ENCODE measurements around the gene LRIT2.

LRIT2 gene

DNA sequence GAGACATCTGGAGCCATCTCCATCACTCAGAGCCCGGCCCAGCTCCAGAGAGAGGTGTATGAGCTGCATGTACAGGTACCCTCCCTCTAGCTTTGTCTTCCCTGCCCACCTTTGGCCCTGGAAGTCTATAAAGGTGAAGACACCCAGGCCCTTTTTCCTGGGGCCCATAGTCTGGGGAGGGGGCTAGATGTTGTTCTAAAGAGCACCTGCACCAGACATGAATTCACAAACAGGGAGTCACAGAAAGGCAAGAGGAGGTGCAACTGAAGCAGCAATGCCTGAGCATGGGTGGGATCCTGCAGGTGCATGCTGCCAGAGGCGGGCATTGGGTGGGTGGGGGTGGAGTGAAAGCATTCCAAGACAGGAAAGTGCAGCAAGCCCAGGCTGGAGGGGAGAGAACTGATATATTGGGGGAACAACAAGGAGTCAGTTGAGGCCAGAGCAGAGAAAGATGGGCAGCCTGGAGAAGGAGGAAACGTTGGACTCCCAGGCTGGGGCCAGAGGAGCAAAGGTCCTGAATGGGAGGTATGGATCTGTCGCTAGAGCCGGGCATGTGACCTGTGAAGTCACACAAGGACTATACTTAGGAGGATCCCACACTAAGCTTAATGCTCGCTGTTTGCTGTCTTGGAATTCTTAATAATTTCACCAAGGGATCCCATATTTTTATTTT, 19.4 kb downstream of the LRIT2 start:
- no peak for DNase-seq (ENCODE audit: low read depth in 2 of 2)

DNA sequence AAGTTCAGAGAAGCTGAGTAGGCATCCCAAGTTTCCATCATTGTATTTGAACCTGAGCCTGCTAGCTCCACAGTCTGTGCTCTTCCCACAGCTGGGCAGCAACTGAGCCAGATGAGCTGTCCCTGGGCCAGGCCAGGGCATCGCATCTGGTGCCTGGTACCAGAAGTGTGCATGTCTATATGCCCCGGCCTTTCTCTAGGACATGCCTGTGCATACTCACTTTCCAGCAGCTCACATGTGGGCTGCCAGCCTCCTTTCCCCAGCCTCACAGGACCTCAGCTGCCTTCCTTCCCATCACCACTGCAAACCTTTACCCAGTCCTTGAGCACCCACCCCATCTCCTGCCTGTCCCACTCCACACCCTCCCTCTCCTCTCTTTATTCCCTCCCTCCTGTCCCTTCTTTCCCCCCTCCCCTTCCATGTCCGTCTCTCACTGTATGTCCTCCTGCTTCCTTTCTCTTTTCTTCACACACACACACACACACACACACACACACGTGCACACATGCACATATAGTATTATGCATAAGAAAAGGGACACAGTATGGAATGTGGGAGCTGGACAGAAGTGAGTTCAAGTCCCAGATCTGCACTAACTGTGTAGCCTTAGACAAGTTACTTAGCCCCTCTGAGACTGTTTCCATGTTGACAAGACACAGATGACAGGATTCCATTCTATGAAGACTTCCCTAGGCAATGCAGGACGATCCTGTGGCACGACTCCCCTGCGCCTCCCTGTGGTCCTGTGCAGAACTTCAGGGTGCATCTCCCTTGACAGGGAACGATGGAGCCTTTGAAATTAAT, 20.1 kb downstream of the LRIT2 start:
- peak; percentile 42 to 58 for DNase-seq (ENCODE audit: low read depth in 2 of 2)

GRCh38 chr10:84204610-84205009, 20.7 kb downstream of the LRIT2 start:
- DNase-seq (ENCODE audit: low read depth in 2 of 2), result no peak

- no peak for DNase-seq (ENCODE audit: low read depth in 2 of 2)
Measured at GRCh38 chr10:84204122-84204521, 21.2 kb downstream of the LRIT2 start.

- no peak for DNase-seq (ENCODE audit: low read depth in 2 of 2)
Measured at GRCh38 chr10:84202349-84202748, 23.0 kb downstream of the LRIT2 start.

GRCh38 chr10:84201682-84202081, 23.7 kb downstream of the LRIT2 start:
- DNase-seq (ENCODE audit: low read depth in 2 of 2), result no peak

- no peak for DNase-seq (ENCODE audit: low read depth in 2 of 2)
Measured at GRCh38 chr10:84201244-84201606, 24.1 kb downstream of the LRIT2 start.

DNA sequence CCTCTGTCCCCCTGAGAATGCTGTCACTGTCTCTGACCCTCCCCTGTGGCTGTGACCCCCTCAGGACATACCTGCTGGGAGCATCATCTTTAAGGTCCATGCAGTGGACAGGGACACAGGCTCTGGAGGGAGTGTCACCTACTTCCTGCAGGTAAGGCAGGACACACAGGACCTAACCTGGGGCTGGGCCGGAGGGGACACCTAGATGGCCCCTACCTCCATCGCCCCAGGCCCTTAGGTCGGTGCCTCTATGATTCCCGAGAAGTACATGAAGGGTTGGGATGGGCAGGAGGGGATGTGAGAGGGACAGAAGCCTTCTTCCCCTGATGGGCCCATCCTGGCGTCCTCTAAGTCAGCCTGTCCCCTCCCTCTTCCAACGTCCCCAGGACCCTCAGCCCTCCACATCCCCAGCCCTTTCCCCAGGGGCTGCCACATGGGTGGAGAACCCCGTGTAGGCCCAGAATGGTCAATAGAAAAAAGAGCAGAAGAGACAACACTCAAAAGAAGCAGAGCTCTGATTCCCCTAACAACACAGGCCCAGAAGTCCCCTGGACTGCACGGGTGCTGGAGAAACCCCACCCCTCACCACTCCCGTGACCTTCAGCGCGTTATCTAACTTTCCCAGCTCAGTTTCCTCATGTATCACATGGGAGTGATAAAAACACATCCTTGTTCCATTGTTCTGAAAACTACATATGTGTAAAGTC, 24.7 kb downstream of the LRIT2 start:
- no peak for DNase-seq (ENCODE audit: low read depth in 2 of 2)

GRCh38 chr10:84198206-84198915, 27.0 kb downstream of the LRIT2 start:
- no peak for DNase-seq (ENCODE audit: low read depth in 2 of 2)

GRCh38 chr10:84197643-84198042, 27.7 kb downstream of the LRIT2 start:
- DNase-seq (ENCODE audit: low read depth in 2 of 2), result no peak

- DNase-seq (ENCODE audit: low read depth in 2 of 2), result no peak
Measured at GRCh38 chr10:84196941-84197340, 28.4 kb downstream of the LRIT2 start.

DNA sequence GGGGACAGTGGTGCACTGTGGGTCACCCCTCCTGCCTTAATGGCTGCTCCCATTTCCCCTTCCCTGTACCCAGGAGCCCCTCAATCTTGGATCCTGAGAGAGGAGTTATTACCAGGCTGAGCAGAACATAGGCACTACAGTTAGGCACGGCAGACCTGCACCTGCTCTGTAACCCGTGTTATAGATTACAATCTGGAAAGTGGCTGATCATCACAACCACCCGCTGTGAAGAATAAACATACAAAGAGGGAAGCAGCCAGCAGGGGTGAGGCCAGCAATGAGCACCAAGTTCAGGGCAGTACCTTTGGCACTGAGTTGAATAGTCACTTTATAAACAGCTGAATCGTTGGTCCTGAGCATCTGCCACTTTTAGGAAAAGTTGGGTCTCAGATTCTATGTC, 29.3 kb downstream of the LRIT2 start:
- DNase-seq (ENCODE audit: low read depth in 2 of 2), result no peak

- DNase-seq (ENCODE audit: low read depth in 2 of 2), result no peak
Measured at GRCh38 chr10:84195044-84195830, 30.1 kb downstream of the LRIT2 start.

GRCh38 chr10:84194424-84195043, 30.8 kb downstream of the LRIT2 start, which contains the start of gene CDHR1:
TSS of gene CDHR1 (plus strand) at chr10:84194537. CDS start at chr10:84194761, 224 bp downstream.
- peak in 1 of 2 donors; percentile 14 for DNase-seq (ENCODE audit: low read depth in 2 of 2)

GRCh38 chr10:84193846-84194423, 31.4 kb downstream of the LRIT2 start:
- no peak for DNase-seq (ENCODE audit: low read depth in 2 of 2)

DNA sequence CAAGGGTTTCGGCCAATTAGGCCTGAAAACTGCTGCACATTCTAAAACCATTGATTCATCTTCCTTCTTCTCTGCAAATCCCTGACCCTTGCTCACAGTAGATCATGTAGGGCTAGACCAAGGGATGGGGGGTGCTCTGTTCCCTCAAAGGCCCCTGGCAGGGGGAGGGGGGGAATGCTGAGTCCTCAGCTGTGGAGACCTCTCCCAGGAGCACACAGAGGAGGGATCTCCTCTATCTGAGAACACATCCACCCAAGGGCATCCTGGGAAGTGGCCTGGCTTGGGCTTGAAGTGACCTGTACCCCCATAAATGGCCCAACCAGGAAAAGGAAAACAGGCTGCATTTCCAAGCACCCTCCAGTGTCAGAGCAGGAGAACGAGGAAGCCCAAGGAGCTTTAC, 32.0 kb downstream of the LRIT2 start:
- DNase-seq (ENCODE audit: low read depth in 2 of 2), result no peak

GRCh38 chr10:84191106-84191505, 34.2 kb downstream of the LRIT2 start:
- DNase-seq (ENCODE audit: low read depth in 2 of 2), result no peak

GRCh38 chr10:84190621-84191020, 34.7 kb downstream of the LRIT2 start:
- DNase-seq (ENCODE audit: low read depth in 2 of 2), result no peak

DNA sequence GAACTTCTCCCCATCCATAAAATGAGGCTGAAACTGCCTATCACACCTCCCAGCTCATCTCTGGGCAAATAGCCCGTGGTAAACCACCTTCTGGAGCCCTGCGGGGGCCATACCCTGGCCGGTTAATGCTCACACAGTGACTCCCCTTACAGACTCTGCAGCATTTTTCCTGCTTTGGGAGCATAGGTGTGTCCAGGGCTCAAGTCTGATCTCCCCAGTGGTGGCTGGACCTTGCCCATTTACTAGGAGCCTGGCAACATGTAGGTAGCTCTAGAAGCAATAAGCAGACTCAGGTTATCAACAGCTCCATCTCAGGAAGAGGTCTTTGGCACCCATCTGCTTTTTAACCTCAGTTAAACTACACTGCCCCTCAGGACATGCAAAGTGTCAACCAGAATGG, 36.5 kb downstream of the LRIT2 start:
- DNase-seq (ENCODE audit: low read depth in 2 of 2), result no peak

- DNase-seq (ENCODE audit: low read depth in 2 of 2), result no peak
Measured at GRCh38 chr10:84185526-84186175, 39.7 kb downstream of the LRIT2 start.
